Right lobe of liver (tissue), 6 donors: ENCODE data around the gene CCT3. TPM values are rescaled to one million over a fixed set of nuclear protein-coding genes. Genes with fewer than 3 reads are reported as not detected.
A peak's percentile ranks its signal among the peaks of the same experiment; 100 is the strongest.

ENCODE experiments used
- ATAC-seq, 4 donors: fragments of 200-7000 bp; cut with Tn5 transposase; one replicate each; pipeline ENCODE4 v1.9.1; 2020; ENCODE audit warnings: mild to moderate bottlenecking in 4 of 4, moderate library complexity in 4 of 4
- DNase-seq, 3 donors: peaks; one replicate each; pipeline ENCODE4 v3.0.0-alpha.2; 2020
- H3K27ac ChIP-seq, 3 donors: fragments of 200-600 bp; one replicate each; pipeline ENCODE4 v1.8.0; 2022
- H3K27me3 ChIP-seq, 2 donors: fragments of 200-600 bp; one replicate each; pipeline ENCODE4 v1.8.0; 2022
- H3K36me3 ChIP-seq, 4 donors: fragments of 200-600 bp; sonication (generic) in 1 of 4; one replicate each; pipeline versions ENCODE4 v1.5.1 to v1.8.0; 2017 to 2022; ENCODE audit warnings: control low read depth in 1 of 4
- H3K4me1 ChIP-seq, 4 donors: fragments of 200-600 bp; sonication (generic) in 1 of 4; one replicate each; pipeline versions ENCODE4 v1.5.1 to v1.8.0; 2017 to 2022; ENCODE audit warnings: control low read depth in 1 of 4
- H3K4me3 ChIP-seq, 3 donors: fragments of 200-600 bp; one replicate each; pipeline ENCODE4 v1.8.0; 2022
- H3K9me3 ChIP-seq, 4 donors: fragments of 200-600 bp; sonication (generic) in 1 of 4; one replicate each; pipeline versions ENCODE4 v1.5.1 to v1.8.0; 2017 to 2022; ENCODE audit warnings: control low read depth in 1 of 4
- CTCF ChIP-seq, 4 donors: fragments of 200-600 bp in 3 of 4; fragments of 450-650 bp in 1 of 4; IDR thresholded peaks; one replicate each; pipeline versions ENCODE4 v1.5.1 to v1.8.0; 2016 to 2022; ENCODE audit warnings: antibody characterized with exemption in 4 of 4, mild to moderate bottlenecking in 2 of 4
- POLR2A ChIP-seq: fragments of 450-650 bp; IDR thresholded peaks from one replicate; pipeline ENCODE4 v1.6.1; 2017; ENCODE audit warnings: antibody characterized with exemption, mild to moderate bottlenecking
- WGBS: methylation state at CpG from one replicate; pipeline ENCODE4 v1.1.6; 2018; ENCODE audit warnings: low coverage, low lambda C conversion rate; ENCODE audit not compliant: insufficient coverage; ENCODE audit errors: missing lambda C conversion rate; 5-methylcytosine and 5-hydroxymethylcytosine counted together
- intact Hi-C, 2 donors: fragments of 100-400 bp; cut with DNase I; formaldehyde crosslinking; loops; one replicate each; pipeline versions ENCODE4 v1.11.2 to v1.14.1; 2022
- total RNA-seq, 6 experiments: library from RNA; depleted of rRNA in 2 of 6; stranded (reverse); fragments of >200 nt in 2 of 6; fragmentation: NEBNext Ultra II Directional in 3 of 6; extraction: Animal tissue kit (Norgen Biotek cat#: 25700) in 3 of 6; gene quantifications; one replicate each; pipeline versions ENCODE4 v1.1.0 to v1.2.4, GENCODE V29; 2016 to 2023
- donor health status: DM: no; HTN: yes; CAD: no.
- donor health status: DM: no; HTN: no; CAD: no.
- donor health status: DM: no; HTN: no; CAD: no.
- donor health status: DM: no; HTN: yes; CAD: no.
- donor health status: DM: no; HTN: yes; CAD: no.

The CCT3 gene
- total RNA-seq, 6 experiments from 2014 or later, result 79.3 to 179 (median 115) TPM

- TF ChIP-seq CTCF (IDR thresholded peaks at IDR 0.05) (no peak), POLR2A (peak; percentile 76)
- H3K27ac ChIP-seq, result peak overlapping the region; percentile 70 to 87 (median 82)
- H3K36me3 ChIP-seq, result peaks cover 0 to 5% (median 2%) of the 10 kb centered on the region in 4 donors
- intact Hi-C loops, result no loop called here
- peaks cover 0 to 42% (median 9%) of the 10 kb centered on the region in 4 donors for H3K4me1 ChIP-seq
- ATAC-seq (peak; percentile 94 to 99 (median 96)), DNase-seq (peak; percentile 97 to 99 (median 98))
- H3K4me3 ChIP-seq, result peak overlapping the region; percentile 27 to 55 (median 47)
- H3K9me3 ChIP-seq, result no peaks in the 10 kb centered on the region
- H3K27me3 ChIP-seq, result no peaks in the 10 kb centered on the region
- 10% methylated on average over 14 of the region's 37 CpGs for WGBS
Measured at GRCh38 chr1:156291226-156292061, 46.6 kb downstream of the CCT3 start.

- no peak for TF ChIP-seq CTCF (IDR thresholded peaks at IDR 0.05)
- peaks cover 0 to 5% (median 2%) of the 10 kb centered on the region in 4 donors for H3K36me3 ChIP-seq
- no peaks in the 10 kb centered on the region for H3K9me3 ChIP-seq
- H3K27me3 ChIP-seq, result no peaks in the 10 kb centered on the region
- H3K27ac ChIP-seq, result no peak overlapping the region
- no peak for ATAC-seq
- H3K4me1 ChIP-seq, result peaks cover 0 to 32% (median 7%) of the 10 kb centered on the region in 4 donors
- DNase-seq, result no peak
- intact Hi-C loops, result no loop called here
- H3K4me3 ChIP-seq, result no peak overlapping the region
Measured at GRCh38 chr1:156289857-156290256, 48.2 kb downstream of the CCT3 start.

- Histone ChIP-seq H3K4me1 (peaks cover 0 to 19% (median 7%) of the 10 kb centered on the region in 4 donors), H3K27ac (no peak overlapping the region), H3K36me3 (peaks cover 0 to 4% (median 0%) of the 10 kb centered on the region in 4 donors), H3K27me3 (no peaks in the 10 kb centered on the region), H3K4me3 (no peak overlapping the region), H3K9me3 (no peaks in the 10 kb centered on the region)
- DNase-seq (no peak), ATAC-seq (no peak)
- WGBS, result 85% methylated on average over 7 of the region's 8 CpGs
- intact Hi-C loops, result no loop called here
- no peak for TF ChIP-seq POLR2A
- no peak for TF ChIP-seq CTCF (IDR thresholded peaks at IDR 0.05)
Measured at GRCh38 chr1:156286061-156286460, 52.0 kb downstream of the CCT3 start.

- Histone ChIP-seq H3K4me1 (peaks cover 0 to 21% (median 7%) of the 10 kb centered on the region in 4 donors), H3K27me3 (no peaks in the 10 kb centered on the region), H3K27ac (no peak overlapping the region), H3K9me3 (no peaks in the 10 kb centered on the region), H3K36me3 (peaks cover 0 to 4% (median 0%) of the 10 kb centered on the region in 4 donors), H3K4me3 (no peak overlapping the region)
- DNase-seq (no peak), ATAC-seq (no peak)
- no CpG with 5 or more reads among the region's 21 CpGs for WGBS
- intact Hi-C loops, result no loop called here
- no peak for TF ChIP-seq POLR2A
- no peak for TF ChIP-seq CTCF (IDR thresholded peaks at IDR 0.05)
Measured at GRCh38 chr1:156285437-156285836, 52.7 kb downstream of the CCT3 start.
